SIG-M5 treated with dmso at 0.1 percent for 504 hours (cell line): Measurements from ENCODE around the gene ARID3B.
"Not testable (repeated sequence)": the region's sequence is repeated elsewhere in the genome, so short reads cannot be mapped to it uniquely, and the experiment has no call there.

Source experiments
- DNase-seq: peaks from one replicate; lab custom pipeline; 2025; ENCODE audit not compliant: unreplicated experiment; lab: John Stamatoyannopoulos, UW

ARID3B gene

DNA sequence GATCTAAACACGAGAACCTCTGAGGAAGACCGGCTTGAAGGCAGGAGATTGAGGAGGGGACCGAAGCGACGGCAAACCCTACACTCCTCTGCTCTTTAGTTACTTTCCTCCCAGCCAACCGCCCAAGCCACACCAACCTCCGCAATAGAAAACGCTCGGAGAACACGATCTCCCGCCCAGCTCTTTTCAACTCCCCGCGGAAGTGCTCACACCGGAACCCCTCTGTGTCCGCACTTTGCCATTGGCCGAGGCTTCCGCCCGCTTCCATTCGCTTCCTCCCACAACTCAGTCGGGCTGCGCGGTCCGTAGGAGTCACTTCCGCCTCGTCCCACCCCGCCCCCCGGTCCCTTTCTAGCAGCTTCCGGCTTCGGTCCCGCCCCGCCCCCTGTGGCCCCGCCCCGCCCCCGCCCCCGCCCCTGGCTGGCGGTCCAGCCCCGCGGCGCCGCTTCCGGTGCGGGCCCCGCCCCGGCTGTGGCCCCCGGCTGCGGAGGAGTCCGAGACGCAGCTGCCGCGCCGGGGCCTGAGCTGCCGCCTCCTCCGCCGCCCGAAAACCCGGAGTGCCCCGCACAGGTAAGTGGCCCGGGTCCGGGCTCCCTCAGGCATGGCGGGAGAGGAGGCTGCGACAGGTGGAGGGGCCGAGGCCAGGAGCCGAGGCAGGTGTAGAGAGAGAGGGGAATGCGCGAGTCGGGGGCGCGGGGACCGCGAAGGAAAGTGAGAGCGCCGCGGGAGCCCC is at the start of gene ARID3B:
ARID3B (plus strand) TSS at position 460 of the 733 bp plus-strand sequence. CDS start 2,717 bp downstream, outside the sequence.
- DNase-seq = peak; percentile 97

DNA sequence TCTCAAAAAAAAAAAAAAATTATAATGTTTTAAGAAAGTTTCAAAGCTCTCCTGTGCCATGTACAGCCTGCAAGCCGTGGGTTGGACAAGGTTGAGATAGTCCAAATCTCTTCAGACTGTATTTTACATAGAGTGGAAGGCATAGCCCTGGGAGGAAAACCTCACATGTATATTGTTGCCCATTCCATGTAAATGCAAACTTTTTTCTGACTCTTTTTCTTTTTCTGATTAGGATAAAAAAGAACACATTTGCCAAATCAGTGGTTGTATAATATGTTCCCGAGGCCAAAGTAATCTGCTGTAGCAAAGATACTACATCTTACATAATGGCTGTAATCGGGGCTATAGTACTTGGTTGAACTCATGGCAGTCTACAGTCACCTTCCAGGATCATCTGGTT is 44.4 kb upstream of the ARID3B start:
- DNase-seq = no peak

DNA sequence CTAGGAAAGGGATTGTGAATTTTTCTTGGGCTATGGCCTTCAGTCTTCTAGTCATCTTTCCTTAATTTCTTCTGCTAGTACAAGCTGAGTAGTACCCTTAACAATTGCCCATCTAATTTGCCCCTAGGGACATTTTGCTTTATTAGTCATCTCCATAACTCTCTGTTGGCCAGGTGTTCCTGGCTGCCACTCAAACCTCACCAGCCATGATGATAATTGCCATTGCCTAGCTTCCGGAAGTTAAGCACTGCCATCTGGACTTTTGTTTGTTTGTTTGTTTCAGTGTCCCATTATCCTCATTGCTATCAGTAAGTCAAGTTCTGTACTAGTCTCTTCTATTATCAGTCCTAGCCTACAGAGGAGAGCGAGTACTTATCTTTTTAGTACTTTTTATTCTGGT is 43.4 kb upstream of the ARID3B start:
- no peak for DNase-seq

- no peak for DNase-seq
Measured at GRCh38 chr15:74499366-74499765, 41.7 kb upstream of the ARID3B start.

- no peak for DNase-seq
Measured at GRCh38 chr15:74500401-74500800, 40.6 kb upstream of the ARID3B start.

GRCh38 chr15:74502301-74502700 is 38.7 kb upstream of the ARID3B start:
- no peak for DNase-seq

- no peak for DNase-seq
Measured at GRCh38 chr15:74504418-74504817, 36.6 kb upstream of the ARID3B start.

DNA sequence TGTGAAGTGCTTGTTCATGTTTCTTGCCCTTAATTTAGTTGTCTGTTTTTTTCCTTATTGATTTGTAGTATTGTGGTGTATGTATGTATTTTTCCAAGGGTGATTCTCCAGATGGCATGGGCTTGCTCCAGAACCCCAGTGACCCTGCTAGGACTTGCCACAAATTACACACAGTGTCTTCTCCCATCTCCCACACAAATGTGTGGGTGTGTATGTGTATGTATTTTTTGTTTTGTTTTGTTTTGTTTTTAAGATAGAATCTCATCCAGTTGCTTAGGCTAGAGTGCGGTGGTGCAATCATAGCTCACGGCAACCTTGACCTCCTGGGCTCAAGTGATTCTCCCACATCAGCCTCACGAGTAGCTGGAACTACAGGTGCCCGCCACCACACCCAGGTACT is 36.2 kb upstream of the ARID3B start:
- no peak for DNase-seq

GRCh38 chr15:74505837-74506514 is 35.0 kb upstream of the ARID3B start:
- no peak for DNase-seq

- no peak for DNase-seq
Measured at GRCh38 chr15:74506515-74506840, 34.5 kb upstream of the ARID3B start.

GRCh38 chr15:74511583-74511982 is 29.4 kb upstream of the ARID3B start:
- DNase-seq = no peak

- DNase-seq = not testable (repeated sequence)
Measured at GRCh38 chr15:74514059-74514458, 27.0 kb upstream of the ARID3B start.

- no peak for DNase-seq
Measured at GRCh38 chr15:74517096-74517495, 23.9 kb upstream of the ARID3B start.

DNA sequence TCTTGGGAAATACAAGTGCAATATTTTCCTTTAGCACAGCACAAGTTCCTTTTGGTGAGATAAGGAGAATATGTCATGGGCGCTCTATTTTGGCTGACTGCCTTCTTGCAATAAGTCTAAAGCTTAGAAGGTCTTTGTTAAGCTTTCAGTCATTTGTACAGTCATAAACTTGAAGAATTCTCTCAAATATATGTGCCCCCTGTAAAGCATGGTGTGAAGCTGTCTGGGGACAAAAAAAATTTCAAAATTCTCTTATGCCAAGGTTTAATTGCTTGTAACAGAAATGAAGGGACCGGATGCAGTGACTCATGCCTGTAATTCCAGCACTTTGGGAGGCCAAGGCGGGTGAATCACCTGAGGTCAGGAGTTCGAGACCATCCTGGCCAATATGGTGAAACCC is 21.7 kb upstream of the ARID3B start:
- DNase-seq = no peak

- DNase-seq = no peak
Measured at GRCh38 chr15:74520407-74520806, 20.6 kb upstream of the ARID3B start.

DNA sequence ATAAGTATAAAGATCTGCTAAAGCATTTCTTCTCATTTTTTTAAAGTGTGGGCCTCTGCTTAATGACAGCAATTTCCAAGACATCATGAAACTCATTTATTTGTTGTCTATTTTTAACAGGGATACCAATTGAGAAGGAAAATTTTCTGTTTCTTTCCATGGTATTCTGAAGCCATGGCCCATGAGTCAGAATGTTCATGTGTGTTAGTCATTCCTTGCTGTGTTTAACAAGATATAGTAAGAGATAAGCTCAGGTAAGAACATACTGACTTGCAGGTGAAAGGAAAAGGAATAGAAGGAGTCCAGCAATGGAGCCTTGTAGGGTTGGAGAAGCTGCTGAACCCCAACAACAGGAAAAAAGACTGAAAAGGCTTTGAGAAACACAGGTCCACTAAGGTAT is 17.0 kb upstream of the ARID3B start:
- no peak for DNase-seq

DNA sequence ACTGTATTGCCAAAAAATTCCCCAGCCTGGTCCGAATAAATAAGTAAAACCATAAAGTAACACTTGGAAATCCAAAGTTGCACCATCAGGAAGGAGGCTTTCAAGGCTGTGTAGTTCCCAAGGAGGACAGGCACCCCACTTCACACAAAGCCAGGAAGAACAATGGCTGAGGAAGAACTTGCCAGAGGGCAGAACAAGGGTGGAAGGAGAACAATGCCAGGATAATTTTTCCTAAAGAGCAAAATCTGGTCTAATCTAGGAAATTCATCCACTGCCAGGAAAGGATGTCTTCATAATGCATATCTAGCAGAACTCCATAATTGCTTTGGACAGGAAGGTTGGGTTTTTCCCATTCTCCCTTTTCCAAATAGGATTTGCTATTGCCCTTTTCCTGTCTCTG is 15.7 kb upstream of the ARID3B start:
- DNase-seq = no peak

DNA sequence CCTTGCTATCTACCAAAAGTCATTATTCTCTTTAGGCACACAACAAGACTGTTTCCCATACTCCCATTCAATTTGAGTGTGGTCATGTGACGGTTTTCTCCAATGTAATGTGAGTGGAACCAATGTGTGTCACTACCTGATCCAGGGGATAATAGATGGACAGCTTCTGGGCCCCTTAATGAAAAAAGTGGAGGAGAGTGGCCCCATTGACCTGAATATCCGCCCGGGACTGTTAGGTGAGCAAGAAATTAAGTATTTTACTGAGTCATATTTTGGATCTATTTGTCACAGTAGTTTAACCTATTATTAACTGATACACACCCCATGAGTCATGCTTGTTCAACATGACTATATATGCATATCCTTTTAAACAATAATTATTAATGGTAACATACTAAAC is 15.1 kb upstream of the ARID3B start:
- no peak for DNase-seq

GRCh38 chr15:74528876-74529275 is 12.1 kb upstream of the ARID3B start:
- no peak for DNase-seq

DNA sequence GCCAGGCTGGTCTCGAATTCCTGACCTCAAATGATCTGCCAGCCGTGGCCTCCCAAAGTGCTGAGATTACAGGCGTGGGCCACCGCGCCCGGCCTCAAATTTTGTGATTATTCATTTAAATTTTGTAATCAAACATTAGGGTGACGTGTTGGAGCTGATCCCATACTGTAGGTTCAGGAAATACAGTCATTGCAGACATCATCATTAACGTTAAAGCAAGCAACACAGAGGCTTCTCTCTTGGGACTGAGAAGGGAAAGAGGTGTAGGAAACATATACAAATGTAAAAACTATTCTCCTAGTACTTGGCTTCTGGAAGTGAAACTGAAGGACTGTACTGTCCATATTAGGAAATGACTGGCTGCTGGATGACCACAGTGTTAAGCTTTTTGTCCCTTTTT is 11.1 kb upstream of the ARID3B start:
- DNase-seq = no peak

- DNase-seq = no peak
Measured at GRCh38 chr15:74530771-74531143, 10.3 kb upstream of the ARID3B start.

DNA sequence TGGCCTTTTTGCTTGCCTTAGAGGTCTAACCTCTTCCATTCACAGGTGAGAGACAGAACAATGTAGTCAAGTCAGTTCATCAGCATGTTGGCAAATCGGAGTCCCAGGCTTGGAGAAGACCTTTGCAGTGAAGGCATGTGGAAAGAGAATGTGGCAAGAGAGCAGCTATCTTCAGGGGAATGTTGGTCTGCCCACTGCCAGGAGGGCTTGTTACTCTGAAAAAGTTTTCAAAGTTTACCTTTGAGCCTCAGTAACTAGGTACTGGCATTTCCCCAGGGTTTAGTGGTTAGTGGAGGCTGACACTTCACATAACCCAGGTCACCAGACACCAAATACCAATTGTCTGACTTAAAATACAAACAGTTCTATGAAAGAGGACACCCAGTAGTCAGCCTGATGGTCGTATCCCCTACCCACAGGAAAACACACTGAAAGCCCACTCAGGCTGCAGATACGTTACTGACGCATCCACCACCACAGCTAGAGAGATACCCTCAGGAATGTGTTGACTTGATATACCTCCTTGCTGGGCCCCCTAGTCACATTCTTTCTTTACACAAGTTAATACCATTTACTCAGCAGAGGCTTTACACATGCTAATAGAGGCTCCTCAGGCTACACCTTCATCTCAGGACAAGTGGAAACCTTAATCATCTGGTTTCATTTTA is 9.7 kb upstream of the ARID3B start:
- peak; percentile 13 for DNase-seq
